Gastroesophageal sphincter (tissue), 3 donors: ENCODE results near the gene BOC.

Source experiments
- CTCF ChIP-seq, 4 experiments: fragments of 200-600 bp in 2 of 4; fragments of 450-650 bp in 2 of 4; sonication (generic) in 1 of 4; IDR thresholded peaks; one replicate each; pipeline ENCODE4 v1.5.1; 2017 to 2019; ENCODE audit warnings: antibody characterized with exemption in 4 of 4, mild to moderate bottlenecking in 2 of 4, moderate library complexity in 2 of 4
- EP300 ChIP-seq: sonication (generic); formaldehyde crosslinking; IDR thresholded peaks from one replicate; pipeline ENCODE4 v1.6.1; 2017; ENCODE audit warnings: antibody characterized with exemption, mild to moderate bottlenecking
- POLR2A ChIP-seq, 2 donors: fragments of 450-650 bp; IDR thresholded peaks; one replicate each; pipeline ENCODE4 v1.6.1; 2017; ENCODE audit warnings: antibody characterized with exemption in 2 of 2, mild to moderate bottlenecking in 2 of 2, moderate library complexity in 1 of 2
- POLR2AphosphoS5 ChIP-seq: sonication (generic); formaldehyde crosslinking; IDR thresholded peaks from one replicate; pipeline ENCODE4 v1.6.1; 2017; ENCODE audit warnings: antibody characterized with exemption

GRCh38 chr3:113204371-113204770, 7.0 kb upstream of the BOC start:
- TF ChIP-seq POLR2A (IDR thresholded peaks at IDR 0.05): no peak
- no peak for TF ChIP-seq CTCF (IDR thresholded peaks at IDR 0.05)
- TF ChIP-seq POLR2AphosphoS5: no peak
- no peak for TF ChIP-seq EP300
